GM10266 (cell line): Measurements from ENCODE around the gene SHOC2.

Source experiments
- DNase-seq: peaks from one replicate; pipeline ENCODE4 v3.0.0; 2012; ENCODE audit errors: extremely low spot score
- TF ChIP-seq, protein P1 (sequence below): IDR thresholded peaks from 2 replicates; pipeline ENCODE4 v1.5.1; 2012; ENCODE audit warnings: mild to moderate bottlenecking, low read depth; ENCODE audit not compliant: control insufficient read depth, insufficient read depth; ENCODE audit errors: missing control alignments

Gene SHOC2

DNA sequence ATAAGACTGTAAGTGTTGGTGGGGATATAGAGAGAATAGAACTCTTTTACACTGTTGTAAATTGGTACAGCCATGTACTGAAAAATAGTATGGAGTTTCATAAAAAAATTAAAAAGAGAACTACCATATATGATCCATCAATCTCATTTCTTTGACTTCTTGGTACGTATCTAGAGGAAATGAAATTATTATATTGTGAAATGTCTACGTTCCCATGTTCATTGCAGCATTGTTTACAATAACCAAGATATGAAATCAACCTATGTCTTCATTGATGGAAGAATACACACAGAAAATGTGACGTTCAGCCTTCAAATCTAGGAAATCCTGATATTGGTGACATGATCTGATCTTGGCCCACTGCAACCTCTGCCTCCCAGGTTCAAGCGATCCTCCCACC lies 32.0 kb downstream of the SHOC2 start:
- TF ChIP-seq, protein P1, sequence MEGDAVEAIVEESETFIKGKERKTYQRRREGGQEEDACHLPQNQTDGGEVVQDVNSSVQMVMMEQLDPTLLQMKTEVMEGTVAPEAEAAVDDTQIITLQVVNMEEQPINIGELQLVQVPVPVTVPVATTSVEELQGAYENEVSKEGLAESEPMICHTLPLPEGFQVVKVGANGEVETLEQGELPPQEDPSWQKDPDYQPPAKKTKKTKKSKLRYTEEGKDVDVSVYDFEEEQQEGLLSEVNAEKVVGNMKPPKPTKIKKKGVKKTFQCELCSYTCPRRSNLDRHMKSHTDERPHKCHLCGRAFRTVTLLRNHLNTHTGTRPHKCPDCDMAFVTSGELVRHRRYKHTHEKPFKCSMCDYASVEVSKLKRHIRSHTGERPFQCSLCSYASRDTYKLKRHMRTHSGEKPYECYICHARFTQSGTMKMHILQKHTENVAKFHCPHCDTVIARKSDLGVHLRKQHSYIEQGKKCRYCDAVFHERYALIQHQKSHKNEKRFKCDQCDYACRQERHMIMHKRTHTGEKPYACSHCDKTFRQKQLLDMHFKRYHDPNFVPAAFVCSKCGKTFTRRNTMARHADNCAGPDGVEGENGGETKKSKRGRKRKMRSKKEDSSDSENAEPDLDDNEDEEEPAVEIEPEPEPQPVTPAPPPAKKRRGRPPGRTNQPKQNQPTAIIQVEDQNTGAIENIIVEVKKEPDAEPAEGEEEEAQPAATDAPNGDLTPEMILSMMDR, result no peak
- no peak for DNase-seq

DNA sequence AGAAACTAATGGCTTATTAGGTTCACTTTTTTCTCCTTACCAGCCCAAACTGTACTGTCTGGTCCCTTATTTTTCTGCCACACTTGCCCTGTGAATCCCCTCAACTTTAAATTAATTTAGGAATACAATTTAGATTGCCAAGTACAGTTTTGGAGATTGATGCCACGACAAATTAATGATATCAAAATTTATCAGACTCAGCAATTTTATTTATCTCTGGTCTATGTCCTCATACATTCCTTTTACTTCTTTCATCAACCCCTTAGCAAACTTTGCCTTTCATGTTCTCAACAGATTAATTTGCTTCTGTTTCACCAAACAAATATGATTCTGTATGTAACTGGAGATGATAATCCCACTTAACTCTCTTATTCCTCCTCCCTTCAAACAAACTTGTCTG lies 38.2 kb downstream of the SHOC2 start:
- TF ChIP-seq, protein P1, result no peak
- no peak for DNase-seq

DNA sequence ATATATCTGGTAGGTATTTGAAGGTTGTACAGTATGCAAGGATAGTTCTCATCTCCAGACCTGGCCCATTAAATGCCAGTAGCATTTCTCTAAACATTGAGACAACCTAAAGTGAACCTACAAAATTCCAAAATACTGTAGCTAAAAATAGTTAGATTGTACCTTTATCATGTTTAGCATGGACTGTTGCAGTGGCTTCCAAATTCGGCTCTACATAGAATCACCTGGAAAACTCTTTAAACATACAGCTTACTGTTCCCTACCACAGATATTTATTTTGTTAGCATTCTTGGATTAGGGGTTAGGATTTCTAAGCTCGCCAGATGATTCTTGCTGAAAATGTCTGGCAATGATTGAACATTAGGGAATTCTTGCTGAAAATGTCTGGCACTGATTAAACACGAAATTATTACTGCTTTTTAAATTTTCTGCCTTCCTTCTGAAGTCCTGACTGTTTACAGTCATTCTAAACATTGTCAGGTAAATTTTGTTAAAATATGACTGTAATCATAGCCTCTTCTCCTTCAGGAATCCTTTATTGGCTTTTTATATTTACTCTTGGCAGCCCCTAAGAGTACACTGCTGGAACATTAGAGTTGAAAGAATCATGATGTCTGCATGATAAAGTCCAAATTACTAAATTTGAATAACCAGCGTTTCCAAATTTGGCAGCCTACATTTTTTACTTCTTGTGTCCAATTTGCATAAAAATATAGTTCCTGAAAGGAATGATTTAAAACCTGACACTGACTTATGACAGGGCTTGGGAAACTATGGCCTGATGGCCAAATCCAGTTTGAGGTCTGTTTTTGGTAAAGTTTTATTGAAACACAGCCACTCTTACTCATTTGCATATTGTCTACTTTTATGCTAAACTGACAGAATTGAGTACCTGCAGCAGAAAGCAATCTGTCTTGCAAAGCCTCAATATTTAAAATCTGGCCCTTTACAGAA lies 40.3 kb downstream of the SHOC2 start:
- no peak for DNase-seq
- TF ChIP-seq, protein P1, result no peak

DNA sequence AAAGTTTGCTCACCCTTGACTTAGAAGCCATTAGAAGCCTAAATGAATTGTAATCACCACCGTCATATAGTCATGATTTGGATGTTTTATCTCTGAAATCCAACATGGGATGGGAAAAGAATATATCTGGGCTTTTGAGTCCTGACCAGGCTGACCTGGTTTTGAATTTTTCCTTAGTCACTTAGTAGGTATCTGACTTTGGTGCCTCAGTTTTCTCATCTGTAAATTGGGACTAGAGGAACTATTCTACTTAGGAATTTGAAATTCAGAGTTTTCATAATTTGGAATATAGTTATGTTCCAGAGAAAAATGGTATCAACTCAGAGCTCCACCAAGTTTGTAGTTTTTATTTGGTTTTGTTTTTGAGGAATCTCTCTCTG lies 40.9 kb downstream of the SHOC2 start:
- no peak for DNase-seq
- TF ChIP-seq, protein P1, result no peak

DNA sequence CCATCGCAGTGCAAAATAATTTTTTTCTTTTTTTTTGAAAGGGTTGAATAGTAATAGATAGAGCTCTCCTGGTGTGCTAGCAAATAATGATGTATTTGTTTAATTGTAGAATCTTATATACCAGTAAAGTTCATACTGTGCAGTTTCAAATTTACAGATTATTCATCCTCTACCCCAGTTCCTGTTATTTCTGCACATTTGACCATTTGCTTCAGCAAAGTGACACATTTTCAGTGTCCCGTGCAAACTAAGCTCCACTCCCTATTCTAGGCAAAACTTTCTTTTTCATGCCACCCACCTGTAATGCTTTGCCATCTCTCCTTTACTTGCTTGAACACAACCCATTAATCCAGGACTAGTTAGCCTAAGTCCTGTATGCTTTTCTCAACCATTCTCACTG lies 43.0 kb downstream of the SHOC2 start:
- TF ChIP-seq, protein P1, result no peak
- no peak for DNase-seq

DNA sequence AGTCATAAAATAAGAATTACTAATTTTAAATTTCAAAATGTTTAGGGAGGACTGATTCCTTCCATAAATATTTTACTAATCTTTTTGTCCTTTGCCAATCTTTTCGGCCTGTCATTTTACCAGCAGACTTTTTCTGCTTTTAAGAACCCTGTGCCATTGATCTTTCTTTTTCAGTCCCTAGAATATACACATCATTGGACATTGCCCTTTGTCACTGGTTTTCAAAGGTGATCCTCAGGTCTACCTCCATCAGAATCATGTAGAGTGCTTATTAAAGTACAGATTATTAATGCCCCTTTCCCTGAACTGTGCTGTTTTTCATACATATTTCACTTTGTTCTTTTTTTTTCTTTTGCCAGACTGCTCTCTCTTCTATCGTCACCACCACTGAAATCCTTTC lies 43.8 kb downstream of the SHOC2 start:
- TF ChIP-seq, protein P1, result no peak
- no peak for DNase-seq

DNA sequence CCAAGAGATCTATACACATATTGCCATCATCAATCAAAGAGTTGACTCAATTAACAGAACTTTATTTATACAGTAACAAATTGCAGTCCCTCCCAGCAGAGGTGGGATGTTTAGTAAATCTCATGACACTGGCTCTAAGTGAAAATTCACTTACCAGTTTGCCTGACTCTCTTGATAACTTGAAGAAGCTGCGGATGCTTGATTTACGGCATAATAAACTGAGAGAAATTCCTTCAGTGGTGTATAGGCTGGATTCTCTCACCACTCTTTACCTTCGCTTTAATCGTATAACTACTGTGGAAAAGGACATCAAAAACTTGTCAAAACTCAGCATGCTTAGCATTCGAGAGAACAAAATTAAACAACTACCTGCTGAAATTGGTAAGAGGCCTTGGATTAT lies 45.3 kb downstream of the SHOC2 start:
- DNase-seq, result no peak
- TF ChIP-seq, protein P1, result no peak
